22Rv1 (cell line): ENCODE measurements around the gene HSF2BP.
"Not testable (repeated sequence)": the region's sequence is repeated elsewhere in the genome, so short reads cannot be mapped to it uniquely, and the experiment has no call there.

Experiments
- ZFX ChIP-seq: fragments of 450-650 bp; IDR thresholded peaks from 2 replicates; pipeline ENCODE4 v1.6.1; 2017; ENCODE audit warnings: antibody characterized with exemption, borderline replicate concordance
- TF ChIP-seq, protein P1 (sequence below): fragments of 450-650 bp; IDR thresholded peaks from 2 replicates; pipeline ENCODE4 v1.5.1; 2017; ENCODE audit warnings: mild to moderate bottlenecking

DNA sequence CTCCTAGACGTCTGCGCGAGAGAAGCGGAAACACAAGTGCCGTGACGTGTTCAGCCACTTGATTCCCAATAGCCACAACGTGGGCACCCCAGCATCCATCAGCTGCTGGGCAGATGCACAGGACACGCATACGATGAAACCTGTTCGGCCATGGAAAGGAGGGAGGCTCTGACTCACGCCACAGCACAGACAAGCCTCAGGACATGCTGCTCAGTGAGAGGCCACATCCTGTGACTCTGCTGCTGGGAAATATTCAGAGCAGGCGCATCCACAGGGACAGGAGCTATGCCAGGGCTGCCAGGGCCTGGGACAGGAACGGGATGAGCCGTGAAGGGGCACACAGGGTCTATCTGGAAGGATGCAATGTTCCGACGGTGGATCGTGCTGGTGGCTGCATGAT is 171.1 kb downstream of the HSF2BP start:
- TF ChIP-seq, protein P1, sequence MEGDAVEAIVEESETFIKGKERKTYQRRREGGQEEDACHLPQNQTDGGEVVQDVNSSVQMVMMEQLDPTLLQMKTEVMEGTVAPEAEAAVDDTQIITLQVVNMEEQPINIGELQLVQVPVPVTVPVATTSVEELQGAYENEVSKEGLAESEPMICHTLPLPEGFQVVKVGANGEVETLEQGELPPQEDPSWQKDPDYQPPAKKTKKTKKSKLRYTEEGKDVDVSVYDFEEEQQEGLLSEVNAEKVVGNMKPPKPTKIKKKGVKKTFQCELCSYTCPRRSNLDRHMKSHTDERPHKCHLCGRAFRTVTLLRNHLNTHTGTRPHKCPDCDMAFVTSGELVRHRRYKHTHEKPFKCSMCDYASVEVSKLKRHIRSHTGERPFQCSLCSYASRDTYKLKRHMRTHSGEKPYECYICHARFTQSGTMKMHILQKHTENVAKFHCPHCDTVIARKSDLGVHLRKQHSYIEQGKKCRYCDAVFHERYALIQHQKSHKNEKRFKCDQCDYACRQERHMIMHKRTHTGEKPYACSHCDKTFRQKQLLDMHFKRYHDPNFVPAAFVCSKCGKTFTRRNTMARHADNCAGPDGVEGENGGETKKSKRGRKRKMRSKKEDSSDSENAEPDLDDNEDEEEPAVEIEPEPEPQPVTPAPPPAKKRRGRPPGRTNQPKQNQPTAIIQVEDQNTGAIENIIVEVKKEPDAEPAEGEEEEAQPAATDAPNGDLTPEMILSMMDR: not testable (repeated sequence)
- not testable (repeated sequence) for TF ChIP-seq ZFX
